ENCODE measurements around the gene ESPNL.

Gene ESPNL

GRCh38 chr2:238138331-238139195 is 38.4 kb downstream of the ESPNL start, which contains the start of gene KLHL30:
TSS of gene KLHL30 (plus strand) at chr2:238138668. CDS start at chr2:238140755, 2,087 bp downstream.
- TF ChIP-seq POLR2A (IDR thresholded peaks at IDR 0.05; ENCODE audit: low read length), result no peak
- no peak for TF ChIP-seq GATA1 (IDR thresholded peaks at IDR 0.05; ENCODE audit: low read depth, low read length)
- DNase-seq, result no peak

DNA sequence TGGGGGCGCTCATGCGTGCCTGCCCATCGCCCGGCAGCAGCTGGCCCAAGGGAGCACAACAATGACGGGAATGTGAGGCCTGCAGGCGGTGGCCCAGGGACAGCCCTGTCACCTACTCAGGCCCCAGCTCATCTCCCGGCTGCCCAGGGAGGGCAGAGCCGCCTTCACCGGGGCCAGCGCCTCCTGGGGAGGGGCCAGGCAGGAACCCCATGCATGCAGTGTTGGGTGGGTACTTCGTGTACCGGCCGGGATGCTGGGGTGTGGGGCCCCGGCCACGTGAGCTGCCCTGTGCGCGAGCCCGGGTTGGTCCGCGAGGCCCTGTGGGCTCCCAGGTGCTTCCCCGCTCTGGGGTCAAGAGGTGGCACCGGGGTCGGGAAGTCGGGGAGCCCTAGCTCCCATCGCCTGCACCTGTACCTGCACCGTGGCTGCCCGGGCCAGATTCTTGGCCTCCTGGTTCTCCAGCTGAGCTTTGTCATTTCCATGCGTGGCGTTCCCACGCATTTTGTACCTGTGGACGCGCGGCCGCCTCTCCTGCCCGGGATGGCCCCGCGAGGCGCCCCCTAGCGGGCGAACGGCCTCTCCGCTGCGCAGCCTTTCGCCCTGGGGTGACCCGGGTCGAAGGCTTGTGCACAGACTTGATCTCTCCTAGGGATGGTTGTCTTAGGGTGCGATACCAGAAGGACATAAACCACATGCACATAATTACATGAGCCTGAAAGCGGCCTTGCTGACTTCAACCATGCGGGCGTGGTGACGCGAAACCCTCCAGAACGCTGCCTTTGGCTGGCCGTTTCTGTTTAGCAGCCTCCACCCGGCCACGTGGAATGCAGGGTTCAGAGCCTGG is 39.3 kb downstream of the ESPNL start:
- peak; percentile 51 to 70 for DNase-seq
- TF ChIP-seq GATA1 (IDR thresholded peaks at IDR 0.05; ENCODE audit: low read depth, low read length) (no peak), POLR2A (IDR thresholded peaks at IDR 0.05; ENCODE audit: low read length) (no peak)

- no peak for DNase-seq
- TF ChIP-seq GATA1 (IDR thresholded peaks at IDR 0.05; ENCODE audit: low read depth, low read length), result no peak
- TF ChIP-seq POLR2A (IDR thresholded peaks at IDR 0.05; ENCODE audit: low read length), result no peak
Observed at GRCh38 chr2:238140040-238140439, 39.9 kb downstream of the ESPNL start.

GRCh38 chr2:238140721-238141540 is 40.8 kb downstream of the ESPNL start:
- TF ChIP-seq GATA1 (IDR thresholded peaks at IDR 0.05; ENCODE audit: low read depth, low read length) (no peak), POLR2A (IDR thresholded peaks at IDR 0.05; ENCODE audit: low read length) (no peak)
- DNase-seq, result no peak

- DNase-seq, result peak in 1 of 2 experiments; percentile 21
- no peak for TF ChIP-seq POLR2A (IDR thresholded peaks at IDR 0.05; ENCODE audit: low read length)
- TF ChIP-seq GATA1 (IDR thresholded peaks at IDR 0.05; ENCODE audit: low read depth, low read length), result no peak
Observed at GRCh38 chr2:238141541-238142318, 41.6 kb downstream of the ESPNL start.

DNA sequence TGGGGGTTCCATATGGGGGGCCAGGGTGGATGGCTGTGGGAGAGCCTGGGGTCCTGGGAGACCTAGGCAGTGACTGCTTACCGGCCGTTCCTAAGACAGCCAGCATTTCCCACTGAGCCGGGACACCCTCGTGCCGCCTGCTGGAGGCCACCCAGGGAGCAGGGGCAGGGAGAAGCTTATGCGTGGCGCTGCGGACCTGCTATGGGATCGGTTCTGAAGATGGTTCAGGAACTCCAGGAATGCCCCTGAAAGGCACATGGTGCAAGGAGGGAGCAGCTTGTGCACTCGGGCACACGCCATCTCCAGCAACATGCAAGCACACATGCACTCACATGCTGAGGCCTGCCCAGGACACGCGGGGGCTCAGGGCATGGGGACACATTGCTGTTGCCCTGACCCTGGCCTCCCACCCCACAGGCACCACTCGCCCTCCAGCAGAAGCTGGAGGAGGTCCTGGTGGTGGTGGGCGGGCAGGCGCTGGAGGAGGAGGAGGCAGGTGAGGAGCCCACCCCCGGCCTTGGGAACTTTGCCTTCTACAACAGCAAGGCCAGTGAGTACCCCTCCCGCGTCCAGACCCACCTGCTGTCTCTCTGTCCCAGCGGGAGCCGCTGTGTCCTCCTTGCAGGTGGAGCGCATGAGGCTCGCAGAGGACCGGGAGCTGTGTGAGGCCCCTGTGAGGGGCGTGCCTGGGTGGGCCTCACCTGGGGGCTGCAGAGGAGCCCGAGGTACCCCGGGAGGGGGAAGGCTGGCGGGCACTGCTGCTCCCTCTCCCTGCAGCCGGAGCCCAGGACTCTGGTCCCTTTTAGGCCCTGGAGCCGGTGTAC is 42.5 kb downstream of the ESPNL start:
- TF ChIP-seq POLR2A (IDR thresholded peaks at IDR 0.05; ENCODE audit: low read length), result no peak
- no peak for TF ChIP-seq GATA1 (IDR thresholded peaks at IDR 0.05; ENCODE audit: low read depth, low read length)
- no peak for DNase-seq

- TF ChIP-seq POLR2A (IDR thresholded peaks at IDR 0.05; ENCODE audit: low read length) (no peak), GATA1 (IDR thresholded peaks at IDR 0.05; ENCODE audit: low read depth, low read length) (no peak)
- no peak for DNase-seq
Observed at GRCh38 chr2:238143239-238143951, 43.3 kb downstream of the ESPNL start.

GRCh38 chr2:238144262-238144661 is 44.1 kb downstream of the ESPNL start:
- no peak for TF ChIP-seq POLR2A (IDR thresholded peaks at IDR 0.05; ENCODE audit: low read length)
- DNase-seq, result no peak

GRCh38 chr2:238145046-238145445 is 44.9 kb downstream of the ESPNL start:
- no peak for TF ChIP-seq POLR2A (IDR thresholded peaks at IDR 0.05; ENCODE audit: low read length)
- TF ChIP-seq GATA1 (IDR thresholded peaks at IDR 0.05; ENCODE audit: low read depth, low read length), result no peak
- DNase-seq, result no peak

DNA sequence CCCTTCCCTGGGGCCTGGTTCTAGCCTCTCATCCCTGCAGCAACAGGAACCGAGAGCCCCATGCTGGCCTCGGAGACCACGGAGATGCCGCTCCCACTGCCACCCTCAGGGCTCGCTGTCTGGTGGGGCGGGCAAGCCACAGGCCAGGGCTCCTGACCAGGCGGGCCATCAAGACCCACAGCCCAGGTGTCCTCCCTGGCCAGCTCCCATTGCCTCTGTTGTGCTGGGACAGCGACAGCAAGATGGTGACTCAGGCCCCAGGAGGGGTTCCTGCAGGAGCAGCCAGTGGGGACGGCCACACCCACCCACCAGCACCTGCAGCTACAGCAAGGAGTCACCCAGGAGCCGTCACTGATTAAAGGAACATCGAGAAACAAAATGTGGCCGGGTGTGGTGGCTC is 45.7 kb downstream of the ESPNL start:
- TF ChIP-seq POLR2A (IDR thresholded peaks at IDR 0.05; ENCODE audit: low read length) (no peak), GATA1 (IDR thresholded peaks at IDR 0.05; ENCODE audit: low read depth, low read length) (no peak)
- DNase-seq, result no peak

GRCh38 chr2:238146884-238147544 is 46.9 kb downstream of the ESPNL start:
- DNase-seq, result peak in 1 of 2 experiments; percentile 22
- TF ChIP-seq POLR2A (IDR thresholded peaks at IDR 0.05; ENCODE audit: low read length) (no peak), GATA1 (IDR thresholded peaks at IDR 0.05; ENCODE audit: low read depth, low read length) (no peak)
